Activated naive CD8-positive, alpha-beta T cell treated with anti-CD3 and anti-CD28 coated beads, Interleukin-2, amount 10 ng/mL, durations not matched to agents 7 days and 5 days (primary cell): ENCODE results near the gene PTPRJ. TPM values are rescaled to one million over a fixed set of nuclear protein-coding genes. Genes with fewer than 3 reads are reported as not detected.
"Not testable (repeated sequence)": the region's sequence is repeated elsewhere in the genome, so short reads cannot be mapped to it uniquely, and the experiment has no call there.

ENCODE experiments used
- ATAC-seq: fragments of 150-1000 bp; cut with Tn5 transposase; one replicate; pipeline ENCODE4 v1.10.0; 2021; ENCODE audit warnings: low read depth, moderate library complexity
- POLR2A ChIA-PET: fragments of 350-600 bp; sonication (Branson Sonifier 250); formaldehyde crosslinking; loops from one replicate; lab custom pipeline; 2021; ENCODE audit warnings: antibody characterized with exemption; lab: Charles Lee
- DNase-seq: peaks from one replicate; pipeline ENCODE4 v3.0.0; 2021
- H3K27ac Mint-ChIP-seq: one replicate; pipeline ENCODE4 v1.8.0; 2022; ENCODE audit warnings: mild to moderate bottlenecking, mixed read lengths
- H3K27me3 Mint-ChIP-seq: one replicate; pipeline ENCODE4 v1.8.0; 2022; ENCODE audit warnings: mild to moderate bottlenecking, moderate library complexity, mixed read lengths
- H3K36me3 Mint-ChIP-seq: one replicate; pipeline ENCODE4 v1.8.0; 2021; ENCODE audit warnings: mild to moderate bottlenecking, mixed read lengths
- H3K4me1 Mint-ChIP-seq: one replicate; pipeline ENCODE4 v1.8.0; 2021; ENCODE audit warnings: mixed read lengths
- H3K4me3 Mint-ChIP-seq: one replicate; pipeline ENCODE4 v1.8.0; 2022; ENCODE audit warnings: mild to moderate bottlenecking, moderate library complexity, mixed read lengths
- H3K9me3 Mint-ChIP-seq: one replicate; pipeline ENCODE4 v1.8.0; 2021; ENCODE audit warnings: mixed read lengths
- microRNA-seq: library from miRNA; unstranded; fragments of <30 nt; microRNA quantifications from one replicate; pipeline ENCODE4 v1.2.0, GENCODE V29; 2022
- total RNA-seq, 2 experiments: library from RNA; stranded (reverse); gene quantifications; one replicate each; pipeline ENCODE4 v1.2.3, GENCODE V29; 2021

PTPRJ gene
- total RNA-seq, 2 experiments from 2014 or later = 51.5 to 53.5 TPM

DNA sequence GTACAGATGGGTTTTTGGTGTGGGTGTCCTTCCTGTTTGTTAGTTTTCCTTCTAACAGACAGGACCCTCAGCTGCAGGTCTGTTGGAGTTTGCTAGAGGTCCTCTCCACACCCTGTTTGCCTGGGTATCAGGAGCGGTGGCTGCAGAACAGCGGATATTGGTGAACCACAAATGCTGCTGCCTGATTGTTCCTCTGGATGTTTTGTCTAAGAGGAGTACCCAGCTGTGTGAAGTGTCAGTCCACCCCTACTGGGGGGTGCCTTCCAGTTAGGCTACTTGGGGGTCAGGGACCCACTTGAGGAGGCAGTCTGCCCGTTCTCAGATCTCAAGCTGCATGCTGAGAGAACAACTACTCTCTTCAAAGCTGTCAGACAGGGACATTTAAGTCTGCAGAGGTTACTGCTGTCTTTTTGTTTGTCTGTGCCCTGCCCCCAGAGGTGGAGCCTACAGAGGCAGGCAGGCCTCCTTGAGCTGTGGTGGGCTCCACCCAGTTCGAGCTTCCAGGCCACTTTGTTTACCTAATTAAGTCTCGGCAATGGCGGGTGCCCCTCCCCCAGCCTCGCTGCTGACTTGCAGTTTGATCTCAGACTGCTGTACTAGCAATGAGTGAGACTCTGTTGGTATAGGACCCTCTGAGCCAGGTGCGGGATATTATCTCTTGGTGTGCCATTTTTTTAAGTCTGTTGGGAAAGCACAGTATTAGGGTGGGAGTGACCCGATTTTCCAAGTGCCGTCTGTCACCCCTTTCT, 210.7 kb downstream of the PTPRJ start:
- DNase-seq, H3K36me3 Mint-ChIP-seq, H3K27me3 Mint-ChIP-seq, ATAC-seq, POLR2A ChIA-PET: not testable (repeated sequence)
- Mint-ChIP-seq H3K27ac (peak overlapping the region; percentile 57), H3K4me1 (peaks cover 12% of the 10 kb centered on the region), H3K4me3 (peak overlapping the region; percentile 78), H3K9me3 (peaks cover 11% of the 10 kb centered on the region)

DNA sequence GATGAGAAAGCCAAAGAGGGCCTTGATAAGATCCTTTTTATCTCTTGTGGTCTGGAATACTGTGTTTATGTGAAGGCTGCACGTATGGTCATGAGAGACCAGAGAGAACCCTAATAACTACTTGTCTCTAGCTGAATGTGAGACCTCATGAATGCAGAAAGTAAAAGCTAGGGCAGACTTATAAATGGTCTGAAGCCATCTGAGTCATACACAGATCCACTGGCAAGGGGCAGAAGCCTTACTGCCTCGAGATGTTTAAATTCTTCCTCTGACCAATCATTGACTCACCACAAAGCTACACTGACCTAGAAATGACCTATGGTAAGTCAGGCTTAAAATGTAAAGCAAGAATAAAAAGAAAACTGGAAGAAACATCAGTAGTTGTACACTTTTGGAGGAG, 213.5 kb downstream of the PTPRJ start:
- peaks cover 3% of the 10 kb centered on the region for H3K36me3 Mint-ChIP-seq
- no peak overlapping the region for H3K4me3 Mint-ChIP-seq
- peaks cover 21% of the 10 kb centered on the region for H3K9me3 Mint-ChIP-seq
- H3K27me3 Mint-ChIP-seq = no peaks in the 10 kb centered on the region
- POLR2A ChIA-PET = no interaction called here
- H3K4me1 Mint-ChIP-seq = peaks cover 12% of the 10 kb centered on the region
- ATAC-seq = no peak
- DNase-seq = no peak
- H3K27ac Mint-ChIP-seq = no peak overlapping the region

DNA sequence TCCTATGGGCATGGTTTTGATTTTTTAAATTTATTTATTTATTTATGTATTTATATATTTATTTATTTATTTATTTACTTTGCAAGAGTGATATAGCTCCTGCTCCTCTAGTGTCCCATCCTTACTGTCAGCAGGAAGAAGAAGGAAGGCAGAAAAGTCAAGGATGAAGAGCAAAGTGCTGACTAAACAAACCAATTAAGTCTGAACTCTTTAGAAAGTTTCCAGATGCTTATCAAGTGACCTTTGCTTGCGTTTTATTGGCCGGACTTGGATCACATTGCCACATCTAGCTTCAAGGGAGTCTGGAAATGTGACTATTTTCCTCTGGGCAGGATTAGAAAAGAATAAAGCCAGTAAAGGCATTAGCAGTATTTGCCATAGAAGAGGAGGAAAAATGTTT, 227.5 kb downstream of the PTPRJ start:
- DNase-seq (no peak), ATAC-seq (no peak)
- H3K27ac Mint-ChIP-seq = no peak overlapping the region
- no peak overlapping the region for H3K4me3 Mint-ChIP-seq
- H3K4me1 Mint-ChIP-seq = no peaks in the 10 kb centered on the region
- no peaks in the 10 kb centered on the region for H3K36me3 Mint-ChIP-seq
- H3K9me3 Mint-ChIP-seq = no peaks in the 10 kb centered on the region
- H3K27me3 Mint-ChIP-seq = peaks cover 15% of the 10 kb centered on the region
- POLR2A ChIA-PET = no interaction called here

DNA sequence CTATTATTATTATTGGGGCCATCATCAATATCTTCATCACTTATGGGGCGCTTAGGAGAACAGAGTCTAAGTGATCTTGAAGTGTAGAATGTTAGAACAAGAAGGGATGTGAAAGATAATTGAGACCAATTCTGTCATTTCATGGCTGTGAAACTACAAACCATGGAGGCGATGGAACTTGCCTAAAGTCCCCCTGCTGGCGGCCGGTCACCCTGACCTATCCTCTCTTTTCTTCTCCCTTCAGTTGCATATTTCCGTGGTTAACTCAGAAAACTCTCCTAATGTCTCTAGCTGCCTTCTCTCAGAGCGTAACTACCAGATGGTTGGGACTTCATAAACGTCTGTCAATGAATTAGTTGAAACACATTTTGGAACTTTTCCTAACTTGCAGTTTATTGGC, 229.7 kb downstream of the PTPRJ start:
- ATAC-seq = no peak
- Mint-ChIP-seq H3K36me3 (no peaks in the 10 kb centered on the region), H3K4me1 (peaks cover under 1% of the 10 kb centered on the region)

DNA sequence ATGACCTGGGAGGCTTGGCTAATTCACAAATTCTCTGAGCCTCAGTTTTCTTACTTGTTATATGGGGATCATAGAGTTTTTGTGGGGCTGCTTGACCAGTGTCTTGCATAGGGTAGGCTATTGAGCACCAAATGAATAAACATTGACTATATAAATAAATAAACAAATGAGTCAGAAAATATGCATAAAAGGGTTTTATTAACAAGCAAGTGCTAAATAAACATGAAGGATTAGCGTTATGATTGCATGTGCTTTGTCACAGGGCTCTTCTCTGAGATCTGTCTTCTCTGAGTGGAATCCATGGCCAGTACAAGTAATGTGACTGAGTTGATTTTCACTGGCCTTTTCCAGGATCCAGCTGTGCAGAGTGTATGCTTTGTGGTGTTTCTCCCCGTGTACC, 236.2 kb downstream of the PTPRJ start, which contains the start of gene OR4B1:
Gene OR4B1, plus strand, starts transcription at position 301 of the 400 bp plus-strand sequence. Its CDS starts 0 bp downstream, at position 301.
- Mint-ChIP-seq H3K36me3 (no peaks in the 10 kb centered on the region), H3K4me1 (peaks cover 1% of the 10 kb centered on the region), H3K9me3 (peaks cover 2% of the 10 kb centered on the region), H3K4me3 (no peak within 1 kb of the TSS), H3K27ac (no peak within 1 kb of the TSS), H3K27me3 (peaks cover 13% of the 10 kb centered on the region)
- POLR2A ChIA-PET = no interaction called here
- DNase-seq (no peak), ATAC-seq (no peak)

More for the DNA sequence above, 229.7 kb downstream of the PTPRJ start:
- H3K27ac Mint-ChIP-seq = no peak overlapping the region
- no peak overlapping the region for H3K4me3 Mint-ChIP-seq
- peaks cover 14% of the 10 kb centered on the region for H3K27me3 Mint-ChIP-seq
- H3K9me3 Mint-ChIP-seq = peaks cover under 1% of the 10 kb centered on the region
- DNase-seq = no peak
- POLR2A ChIA-PET = no interaction called here

Small RNA genes lying within 50 kb of the gene (microRNA-seq; reads per million reads assigned to microRNA genes)
- gene MIR3161 = not detected

Other genes with a start within 250 kb of the PTPRJ start
- 100 to 1,000 TPM; 201 to 213 TPM for gene FNBP4, start 213.2 kb upstream of the PTPRJ start, total RNA-seq
- 10 to 100 TPM; 56.7 to 57.0 TPM for gene NUP160, start 132.2 kb upstream of the PTPRJ start, total RNA-seq
- not detected for gene OR4B1, start 236.3 kb downstream of the PTPRJ start, total RNA-seq